ENCODE data around the gene OR13C3. TPM values are rescaled to one million over a fixed set of nuclear protein-coding genes. Genes with fewer than 3 reads are reported as not detected.

The OR13C3 gene
- total RNA-seq, 1 donor from 2014 or later = 0.25 TPM

Other genes starting within 250 kb of the OR13C3 start
- not detected for gene OR13F1, start 32.6 kb downstream of the OR13C3 start, total RNA-seq
- gene OR13C4, start 9.6 kb downstream of the OR13C3 start, total RNA-seq = not detected
- gene OR13C8, start 32.3 kb upstream of the OR13C3 start, total RNA-seq = not detected
- not detected for gene OR13C5, start 62.6 kb upstream of the OR13C3 start, total RNA-seq
- 0.25 TPM for gene OR13C2, start 68.8 kb upstream of the OR13C3 start, total RNA-seq
- gene OR13C9, start 81.3 kb upstream of the OR13C3 start, total RNA-seq = not detected
- gene OR13D1, start 157.7 kb upstream of the OR13C3 start, total RNA-seq = not detected
- gene NIPSNAP3A, start 210.8 kb upstream of the OR13C3 start, total RNA-seq = 49.7 TPM
- gene NIPSNAP3B, start 227.3 kb upstream of the OR13C3 start, total RNA-seq = 11.6 TPM